D721Med (cell line): Measurements from ENCODE around the gene IL12RB1.

ENCODE experiments used
- DNase-seq: peaks from one replicate; pipeline ENCODE4 v3.0.0; 2011; ENCODE audit warnings: low spot score; ENCODE audit not compliant: insufficient read length
- FAIRE-seq: peaks from 2 replicates; lab custom pipeline; 2011; peaks lifted over from hg19 to GRCh38; lab: Jason Lieb, UNC
- CTCF ChIP-seq: IDR thresholded peaks from 2 replicates; pipeline ENCODE4 v1.5.1; 2012; ENCODE audit warnings: mild to moderate bottlenecking, control low read depth; ENCODE audit not compliant: insufficient read depth; ENCODE audit errors: missing control alignments

Gene IL12RB1

DNA sequence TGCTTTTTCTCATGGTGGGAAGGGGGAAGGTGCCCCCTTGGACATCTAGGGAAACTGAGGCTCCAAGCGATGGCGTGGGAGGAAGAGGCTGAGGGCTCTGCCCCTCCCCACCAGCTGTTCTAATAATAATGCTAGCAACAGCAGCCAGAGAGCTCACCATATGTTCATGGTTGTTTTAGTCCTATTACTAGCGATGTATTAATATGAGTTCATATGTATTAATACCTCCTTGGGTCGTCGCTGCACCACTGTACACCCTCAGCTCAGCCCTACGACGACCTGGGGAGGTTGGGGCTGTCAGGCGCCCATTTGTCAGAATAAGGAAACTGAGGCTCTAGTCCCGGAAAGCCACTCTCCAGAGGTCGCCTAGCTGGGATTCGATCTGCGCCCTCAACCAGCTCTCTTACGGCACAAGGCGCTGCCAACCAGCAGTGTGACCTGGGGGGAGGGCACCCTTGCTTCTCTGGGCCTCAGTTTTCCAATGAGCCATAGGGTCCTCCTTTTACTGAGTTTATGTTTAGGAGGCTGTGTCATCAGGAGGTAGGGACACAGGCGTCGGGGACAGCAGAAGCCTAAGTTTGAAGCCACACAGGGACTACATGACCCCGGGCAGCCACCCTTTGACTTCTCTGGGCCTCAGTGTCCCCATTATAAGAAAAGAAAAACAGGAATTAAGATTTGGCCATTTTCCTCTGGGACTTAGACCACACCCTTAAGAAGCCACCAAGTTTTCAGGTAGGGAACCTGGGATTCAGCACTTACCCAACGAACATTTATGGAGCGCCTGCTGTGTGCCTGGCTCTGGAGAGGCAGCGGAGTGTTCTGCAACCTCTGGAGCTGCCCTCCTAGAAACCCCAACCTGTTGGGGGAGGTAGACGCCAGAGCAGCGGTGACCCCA is 11.5 kb upstream of the IL12RB1 start:
- no peak for DNase-seq

GRCh38 chr19:18097217-18097992 is 10.7 kb upstream of the IL12RB1 start, which contains the start of gene MAST3:
Gene MAST3 (plus strand): TSS chr19:18097778. CDS start chr19:18097793, 15 bp downstream.
- FAIRE-seq = no peak
- DNase-seq = peak; percentile 96

More for the DNA sequence above, 11.5 kb upstream of the IL12RB1 start:
- no peak for TF ChIP-seq CTCF
- FAIRE-seq = no peak

GRCh38 chr19:18096258-18096657 is 9.5 kb upstream of the IL12RB1 start:
- no peak for FAIRE-seq
- DNase-seq = no peak
- TF ChIP-seq CTCF = no peak

More at GRCh38 chr19:18097217-18097992, 10.7 kb upstream of the IL12RB1 start, which contains the start of gene MAST3:
- no peak for TF ChIP-seq CTCF

DNA sequence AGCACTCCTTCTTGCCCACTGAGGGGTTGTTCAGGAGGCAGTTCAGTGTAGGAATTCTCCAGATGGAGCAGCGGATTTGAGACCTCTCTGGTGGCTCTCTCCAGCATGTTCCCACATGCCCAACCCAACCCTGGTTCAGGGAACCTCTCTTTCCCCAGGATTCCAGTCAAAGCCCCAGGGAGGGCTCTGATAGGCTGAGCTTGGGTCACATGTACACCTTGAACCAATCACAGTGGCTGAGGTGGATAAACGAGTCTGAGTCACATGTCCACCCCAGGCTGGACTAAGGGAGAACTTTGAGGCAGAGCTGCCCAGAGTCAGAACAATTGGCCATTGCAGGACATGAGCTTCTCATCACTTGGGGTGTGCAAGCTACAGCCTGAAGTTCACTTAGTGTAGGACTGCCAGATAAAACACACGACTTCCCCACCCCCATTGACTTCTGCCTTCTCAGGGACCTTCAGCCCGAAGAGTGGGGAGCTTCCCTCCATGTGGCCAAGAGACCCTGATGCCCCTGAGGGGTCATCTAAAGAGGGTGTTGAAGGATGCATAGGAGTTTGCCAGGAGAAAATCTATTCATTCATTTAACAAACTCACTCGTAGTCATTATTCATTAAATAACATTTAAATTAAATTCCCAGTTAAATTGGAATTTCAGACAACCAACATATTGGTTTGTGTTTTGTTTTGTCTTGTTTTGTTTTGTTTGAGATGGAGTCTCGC is 6.9 kb upstream of the IL12RB1 start:
- FAIRE-seq = no peak
- no peak for TF ChIP-seq CTCF
- DNase-seq = no peak

- DNase-seq (no peak), FAIRE-seq (no peak)
- TF ChIP-seq CTCF = no peak
These were observed 4.5 kb upstream of the IL12RB1 start for GRCh38 chr19:18091217-18091608.

GRCh38 chr19:18090545-18091216 is 3.9 kb upstream of the IL12RB1 start:
- DNase-seq (no peak), FAIRE-seq (no peak)
- TF ChIP-seq CTCF = no peak
